Colonic mucosa (tissue), 4 donors: ENCODE results near the gene LRRC73. TPM values are rescaled to one million over a fixed set of nuclear protein-coding genes. Genes with fewer than 3 reads are reported as not detected.
"Not testable (repeated sequence)": the region's sequence is repeated elsewhere in the genome, so short reads cannot be mapped to it uniquely, and the experiment has no call there.

Experiments used
- DNase-seq: peaks from one replicate; pipeline ENCODE4 v3.0.0-alpha.2; 2020
- H3K27ac ChIP-seq: fragments of 200-600 bp; one replicate; pipeline ENCODE4 v1.8.0; 2021
- H3K27me3 ChIP-seq: fragments of 200-600 bp; one replicate; pipeline ENCODE4 v1.8.0; 2021
- H3K36me3 ChIP-seq: fragments of 200-600 bp; one replicate; pipeline ENCODE4 v1.8.0; 2021
- H3K4me1 ChIP-seq: fragments of 200-600 bp; one replicate; pipeline ENCODE4 v1.8.0; 2021; ENCODE audit warnings: mild to moderate bottlenecking
- H3K4me3 ChIP-seq: fragments of 200-600 bp; one replicate; pipeline ENCODE4 v1.8.0; 2021
- H3K9ac ChIP-seq, 2 donors: one replicate each; pipeline ENCODE4 v1.7.0; 2013; ENCODE audit warnings: control low read depth in 2 of 2, low read depth in 2 of 2, low read length in 2 of 2
- H3K9me3 ChIP-seq: fragments of 200-600 bp; one replicate; pipeline ENCODE4 v1.8.0; 2021
- intact Hi-C: fragments of 100-400 bp; cut with DNase I; formaldehyde crosslinking; loops from one replicate; pipeline ENCODE4 v1.14.1; 2022
- total RNA-seq, 2 donors: library from RNA; stranded (reverse); fragmentation: NEBNext Ultra II Directional in 1 of 2; extraction: Animal tissue kit (Norgen Biotek cat#: 25700) in 1 of 2; gene quantifications; one replicate each; pipeline ENCODE4 v1.2.1, GENCODE V29; 2021
- TF ChIP-seq, protein P1 (sequence below): fragments of 200-600 bp; IDR thresholded peaks from one replicate; pipeline ENCODE4 v1.8.0; 2022; ENCODE audit warnings: antibody characterized with exemption, mild to moderate bottlenecking
- donor health status: healthy.
- donor health status: DM: no; HTN: no; CAD: no.
- donor health status: DM: no; HTN: no; CAD: no.

LRRC73 gene, protein sequence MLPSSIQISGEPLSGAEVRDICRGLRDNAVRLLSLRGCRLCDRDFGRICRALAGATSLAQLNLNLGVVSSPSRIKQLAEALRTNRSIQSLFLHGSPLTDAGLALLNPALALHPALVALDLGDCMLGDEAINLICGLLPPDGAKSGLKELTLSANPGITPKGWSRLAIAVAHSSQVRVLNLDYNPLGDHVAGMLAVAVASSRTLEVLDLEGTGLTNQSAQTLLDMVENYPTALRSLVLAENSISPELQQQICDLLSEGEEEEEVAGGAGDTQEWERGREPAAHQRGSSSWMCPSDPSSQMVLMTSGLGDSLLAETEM
- total RNA-seq = 1 to 10 TPM in 1 of 2 donors, under 1 TPM in 1; 0.77 to 1.1 TPM

DNA sequence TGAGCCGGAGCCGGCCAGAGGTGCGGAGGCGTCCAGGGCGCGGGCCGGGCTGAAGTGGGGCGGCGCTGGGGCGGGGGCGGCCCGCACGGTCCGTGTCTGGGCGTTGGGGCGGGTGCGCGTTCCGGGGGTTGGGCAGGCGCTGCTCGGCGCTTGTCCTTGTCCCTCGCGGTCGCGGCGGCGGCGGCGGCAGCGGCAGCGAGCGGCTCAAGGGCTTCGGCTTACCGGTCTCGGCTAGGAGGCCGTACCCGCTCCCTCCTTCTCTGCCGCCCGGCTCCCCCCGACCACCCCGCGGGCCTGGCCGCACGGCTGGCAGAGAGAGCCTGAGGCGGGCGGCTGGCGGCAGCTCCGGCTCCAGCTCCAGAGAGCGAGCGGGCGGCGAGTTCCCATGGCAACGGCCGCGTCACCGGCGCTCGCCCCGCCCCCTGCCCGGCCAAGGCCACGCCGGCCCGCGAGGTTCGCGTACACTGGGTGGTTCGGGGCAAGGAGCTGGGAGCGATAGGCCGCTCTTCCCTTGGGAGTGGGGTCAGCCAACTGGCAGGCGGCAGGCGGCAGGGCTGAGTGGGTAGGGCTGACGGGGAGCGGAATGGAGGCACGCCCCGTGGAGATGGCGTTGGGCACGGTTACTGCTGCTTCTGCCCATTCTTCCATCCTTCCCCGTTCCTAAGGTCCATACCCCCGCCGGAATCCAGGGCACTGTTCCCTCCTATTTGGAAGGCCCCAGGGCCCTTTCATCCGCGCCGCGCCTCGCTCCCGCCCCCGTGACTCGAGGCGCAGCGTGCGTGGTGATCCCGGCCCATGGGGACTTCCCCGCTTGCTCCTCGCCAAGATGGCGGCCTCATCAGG, at the start of gene LRRC73:
TSS of gene LRRC73 (minus strand) at position 363 of the 843 bp plus-strand sequence. CDS start 561 bp downstream, outside the sequence.
- DNase-seq = peak; percentile 89
- intact Hi-C loops = loop anchor here (5.0 to 10.0 kb wide), 2 partner anchors 123 to 245 kb away; no protein-coding TSS in a partner anchor
- TF ChIP-seq, protein P1, sequence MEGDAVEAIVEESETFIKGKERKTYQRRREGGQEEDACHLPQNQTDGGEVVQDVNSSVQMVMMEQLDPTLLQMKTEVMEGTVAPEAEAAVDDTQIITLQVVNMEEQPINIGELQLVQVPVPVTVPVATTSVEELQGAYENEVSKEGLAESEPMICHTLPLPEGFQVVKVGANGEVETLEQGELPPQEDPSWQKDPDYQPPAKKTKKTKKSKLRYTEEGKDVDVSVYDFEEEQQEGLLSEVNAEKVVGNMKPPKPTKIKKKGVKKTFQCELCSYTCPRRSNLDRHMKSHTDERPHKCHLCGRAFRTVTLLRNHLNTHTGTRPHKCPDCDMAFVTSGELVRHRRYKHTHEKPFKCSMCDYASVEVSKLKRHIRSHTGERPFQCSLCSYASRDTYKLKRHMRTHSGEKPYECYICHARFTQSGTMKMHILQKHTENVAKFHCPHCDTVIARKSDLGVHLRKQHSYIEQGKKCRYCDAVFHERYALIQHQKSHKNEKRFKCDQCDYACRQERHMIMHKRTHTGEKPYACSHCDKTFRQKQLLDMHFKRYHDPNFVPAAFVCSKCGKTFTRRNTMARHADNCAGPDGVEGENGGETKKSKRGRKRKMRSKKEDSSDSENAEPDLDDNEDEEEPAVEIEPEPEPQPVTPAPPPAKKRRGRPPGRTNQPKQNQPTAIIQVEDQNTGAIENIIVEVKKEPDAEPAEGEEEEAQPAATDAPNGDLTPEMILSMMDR = no peak
- H3K27ac ChIP-seq = peak within 1 kb of the TSS; percentile 74
- H3K4me3 ChIP-seq = peak within 1 kb of the TSS; percentile 76
- no peaks in the 10 kb centered on the region for H3K27me3 ChIP-seq
- H3K36me3 ChIP-seq = peaks cover 10% of the 10 kb centered on the region
- peak within 1 kb of the TSS; percentile 72 for H3K9ac ChIP-seq
- no peaks in the 10 kb centered on the region for H3K9me3 ChIP-seq
- peaks cover 2% of the 10 kb centered on the region for H3K4me1 ChIP-seq

DNA sequence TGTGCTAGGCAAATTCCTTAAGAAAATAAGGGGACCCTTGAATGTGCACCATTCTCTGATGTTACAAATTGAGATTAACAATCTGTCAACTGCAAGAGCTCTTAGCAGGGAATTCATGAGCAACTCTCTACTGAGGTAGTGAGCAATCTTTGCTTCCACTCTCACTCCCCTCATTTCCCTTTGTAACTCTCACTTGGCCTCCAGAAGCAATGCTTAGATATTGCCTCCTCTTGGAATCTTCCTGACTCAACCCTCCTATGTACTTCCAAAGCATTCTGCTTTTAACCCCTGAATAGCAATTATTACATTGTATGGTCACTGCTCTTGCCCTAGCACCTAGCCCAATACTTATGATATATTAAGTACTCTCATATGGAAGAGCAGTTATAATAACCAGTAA, 49.2 kb upstream of the LRRC73 start:
- Histone ChIP-seq H3K27me3 (no peaks in the 10 kb centered on the region), H3K27ac (no peak overlapping the region), H3K36me3 (peaks cover 11% of the 10 kb centered on the region), H3K4me1 (no peaks in the 10 kb centered on the region), H3K9ac (no peak overlapping the region), H3K4me3 (no peak overlapping the region), H3K9me3 (no peaks in the 10 kb centered on the region)
- DNase-seq = no peak
- intact Hi-C loops = no loop called here
- TF ChIP-seq, protein P1 = no peak

DNA sequence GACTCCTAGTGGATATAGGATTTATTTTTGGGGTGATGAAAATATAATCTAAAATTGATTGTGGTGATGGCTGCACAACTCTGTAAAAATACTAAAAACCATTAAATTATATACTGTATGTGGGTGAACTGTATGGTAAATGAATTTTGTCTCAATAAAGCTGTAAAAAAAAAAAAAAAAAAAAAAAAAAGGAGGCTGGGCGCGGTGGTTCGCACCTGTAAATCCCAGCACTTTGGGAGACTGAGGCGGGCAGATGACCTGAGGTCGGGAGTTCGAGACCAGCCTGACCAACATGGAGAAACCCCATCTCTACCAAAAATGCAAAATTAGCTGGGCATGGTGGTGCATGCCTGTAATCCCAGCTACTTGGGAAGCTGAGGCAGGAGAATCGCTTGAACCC, 47.5 kb upstream of the LRRC73 start:
- H3K4me3 ChIP-seq, H3K27ac ChIP-seq, H3K9me3 ChIP-seq, H3K9ac ChIP-seq, intact Hi-C loops, H3K4me1 ChIP-seq, H3K27me3 ChIP-seq, DNase-seq: not testable (repeated sequence)
- H3K36me3 ChIP-seq = peaks cover 11% of the 10 kb centered on the region

DNA sequence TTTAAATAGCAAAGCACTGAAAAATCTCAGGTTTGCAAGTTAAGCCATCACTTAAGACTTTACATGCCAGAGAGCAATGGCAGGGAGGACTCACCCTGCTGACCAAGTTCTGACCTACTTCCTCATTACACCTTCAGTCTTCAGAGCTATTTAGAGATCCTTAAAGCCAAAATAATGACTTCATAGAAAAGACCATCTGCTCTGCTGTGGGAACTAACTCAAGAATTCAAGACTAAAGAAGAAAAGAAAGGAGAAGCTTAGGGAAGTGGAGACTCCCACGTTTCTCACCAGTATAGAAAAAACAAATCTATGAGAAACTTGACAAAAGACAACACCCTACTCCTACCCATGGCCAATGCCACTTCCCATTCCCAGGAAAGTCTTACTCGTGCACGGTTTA, 37.1 kb upstream of the LRRC73 start:
- H3K27me3 ChIP-seq = no peaks in the 10 kb centered on the region
- H3K4me1 ChIP-seq = no peaks in the 10 kb centered on the region
- no peak overlapping the region for H3K27ac ChIP-seq
- H3K9ac ChIP-seq = no peak overlapping the region
- DNase-seq = no peak
- H3K4me3 ChIP-seq = no peak overlapping the region
- TF ChIP-seq, protein P1 = no peak
- H3K9me3 ChIP-seq = no peaks in the 10 kb centered on the region
- intact Hi-C loops = no loop called here
- H3K36me3 ChIP-seq = peaks cover 19% of the 10 kb centered on the region

DNA sequence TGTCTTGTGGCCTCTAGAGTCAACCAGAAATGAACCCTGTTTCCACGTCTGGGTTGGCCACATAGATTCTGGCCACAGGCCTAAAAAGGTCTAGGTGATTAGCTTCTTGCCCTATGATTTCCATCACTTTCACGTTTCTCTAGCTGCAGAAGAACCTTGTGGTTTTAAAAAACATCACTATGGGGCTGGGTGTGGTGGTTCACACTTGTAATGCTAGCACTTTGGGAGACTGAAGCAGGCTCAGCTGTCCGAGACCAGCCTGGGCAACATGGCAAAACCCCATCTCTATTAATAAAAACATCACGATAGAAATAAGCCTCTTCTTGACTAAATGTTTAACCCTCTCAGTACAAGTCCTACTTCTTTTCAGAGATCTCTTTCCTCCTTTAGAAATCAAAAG, 34.3 kb upstream of the LRRC73 start:
- Histone ChIP-seq H3K9ac (no peak overlapping the region), H3K27me3 (no peaks in the 10 kb centered on the region), H3K27ac (no peak overlapping the region), H3K36me3 (peaks cover 11% of the 10 kb centered on the region), H3K9me3 (no peaks in the 10 kb centered on the region), H3K4me1 (no peaks in the 10 kb centered on the region), H3K4me3 (no peak overlapping the region)
- intact Hi-C loops = no loop called here
- DNase-seq = no peak
- TF ChIP-seq, protein P1 = no peak
